Hepatocyte (in vitro differentiated cells): ENCODE results near the gene ZMIZ1. TPM values are rescaled to one million over a fixed set of nuclear protein-coding genes. Genes with fewer than 3 reads are reported as not detected.

ENCODE experiments used
- DNase-seq: peaks from one replicate; pipeline ENCODE4 v3.0.0-alpha.2; 2016; ENCODE audit warnings: low spot score
- H2AFZ ChIP-seq: fragments of 200-600 bp; sonication (generic); 2 replicates; pipeline ENCODE4 v1.6.0; 2016; ENCODE audit warnings: antibody characterized with exemption, mild to moderate bottlenecking
- H3K27ac ChIP-seq: fragments of 200-600 bp; sonication (generic); 2 replicates; pipeline ENCODE4 v1.5.1; 2016; ENCODE audit warnings: mild to moderate bottlenecking
- H3K27me3 ChIP-seq: fragments of 200-600 bp; sonication (generic); 2 replicates; pipeline ENCODE4 v1.6.1; 2016
- H3K36me3 ChIP-seq: fragments of 200-600 bp; sonication (generic); replicated peaks from 2 replicates; pipeline ENCODE4 v1.5.1; 2016; ENCODE audit warnings: low read depth; ENCODE audit not compliant: insufficient read depth
- H3K4me1 ChIP-seq: fragments of 200-600 bp; sonication (generic); 2 replicates; pipeline ENCODE4 v1.5.1; 2016; ENCODE audit warnings: mild to moderate bottlenecking, moderate library complexity; ENCODE audit not compliant: insufficient read depth
- H3K4me2 ChIP-seq: fragments of 200-600 bp; sonication (generic); 2 replicates; pipeline ENCODE4 v1.6.0; 2016
- H3K4me3 ChIP-seq: fragments of 200-600 bp; sonication (generic); 2 replicates; pipeline ENCODE4 v1.5.1; 2016; ENCODE audit warnings: mild to moderate bottlenecking
- H3K79me2 ChIP-seq: fragments of 200-600 bp; sonication (generic); 2 replicates; pipeline ENCODE4 v1.6.0; 2017; ENCODE audit warnings: mild to moderate bottlenecking
- H3K9me2 ChIP-seq: fragments of 200-600 bp; sonication (generic); replicated peaks from 2 replicates; pipeline ENCODE4 v1.6.0; 2017; ENCODE audit warnings: mild to moderate bottlenecking; ENCODE audit not compliant: insufficient read depth
- H3K9me3 ChIP-seq: fragments of 200-600 bp; sonication (generic); 2 replicates; pipeline ENCODE4 v1.5.1; 2016; ENCODE audit warnings: low read depth, mild to moderate bottlenecking
- H4K20me1 ChIP-seq: fragments of 200-600 bp; sonication (generic); 2 replicates; pipeline ENCODE4 v1.6.0; 2016; ENCODE audit warnings: mild to moderate bottlenecking; ENCODE audit not compliant: insufficient read depth, poor library complexity, severe bottlenecking
- CTCF ChIP-seq: fragments of 200-600 bp; sonication (generic); IDR thresholded peaks from 2 replicates; pipeline ENCODE4 v1.5.1; 2016; ENCODE audit warnings: antibody characterized with exemption, mild to moderate bottlenecking; ENCODE audit not compliant: poor library complexity
- EZH2 ChIP-seq: fragments of 200-600 bp; sonication (generic); IDR thresholded peaks from 2 replicates; pipeline ENCODE4 v1.6.1; 2016; ENCODE audit warnings: antibody characterized with exemption, mild to moderate bottlenecking, borderline replicate concordance
- EZH2phosphoT487 ChIP-seq: fragments of 200-600 bp; sonication (generic); IDR thresholded peaks from one replicate; pipeline ENCODE4 v1.6.1; 2018; ENCODE audit warnings: antibody characterized with exemption, mild to moderate bottlenecking, low read depth, moderate library complexity; ENCODE audit not compliant: unreplicated experiment, severe bottlenecking
- WGBS: methylation state at CpG from one replicate; pipeline ENCODE4 v1.1.6; 2016; ENCODE audit warnings: low lambda C conversion rate; ENCODE audit errors: missing lambda C conversion rate; 5-methylcytosine and 5-hydroxymethylcytosine counted together
- polyA plus RNA-seq: library from polyadenylated mRNA; unstranded; fragments of >200 nt; fragmentation: Nextera tagmentation; extraction: Ambion mirVana; gene quantifications from 2 replicates; pipeline ENCODE4 v1.2.1, GENCODE V29; 2016
- total RNA-seq: library from RNA; depleted of rRNA; stranded (reverse); fragments of >200 nt; gene quantifications from 2 replicates; pipeline ENCODE4 v1.2.3, GENCODE V29; 2014

The ZMIZ1 gene
- total and polyA plus RNA-seq, 2 experiments from 2014 or later: 30.9 to 32.4 TPM

- Histone ChIP-seq H3K27me3 (no peaks in the 10 kb centered on the region), H3K4me1 (peaks cover 31% of the 10 kb centered on the region), H3K36me3 (no peaks in the 10 kb centered on the region), H3K4me3 (no peak overlapping the region), H3K9me2 (no peaks in the 10 kb centered on the region), H3K9me3 (no peaks in the 10 kb centered on the region), H3K4me2 (no peak overlapping the region), H3K27ac (no peak overlapping the region), H3K79me2 (peaks cover 100% of the 10 kb centered on the region), H4K20me1 (peaks cover 100% of the 10 kb centered on the region), H2AFZ (no peak overlapping the region)
- TF ChIP-seq CTCF (no peak), EZH2phosphoT487 (no peak), EZH2 (no peak)
- DNase-seq: no peak
- WGBS: 91% methylated on average over 15 of the region's 15 CpGs
Measured at GRCh38 chr10:79088613-79089355, 20.0 kb downstream of the ZMIZ1 start.

GRCh38 chr10:79089632-79090031, 20.9 kb downstream of the ZMIZ1 start:
- no peak overlapping the region for H2AFZ ChIP-seq
- H3K79me2 ChIP-seq: peaks cover 100% of the 10 kb centered on the region
- H3K9me2 ChIP-seq: no peaks in the 10 kb centered on the region
- H4K20me1 ChIP-seq: peaks cover 100% of the 10 kb centered on the region
- H3K27me3 ChIP-seq: no peaks in the 10 kb centered on the region
- peaks cover 32% of the 10 kb centered on the region for H3K4me1 ChIP-seq
- H3K4me3 ChIP-seq: no peak overlapping the region
- DNase-seq: no peak
- no peak overlapping the region for H3K27ac ChIP-seq
- H3K36me3 ChIP-seq: no peaks in the 10 kb centered on the region
- TF ChIP-seq CTCF (no peak), EZH2phosphoT487 (no peak), EZH2 (no peak)
- H3K9me3 ChIP-seq: no peaks in the 10 kb centered on the region
- 73% methylated on average over 8 of the region's 8 CpGs for WGBS
- no peak overlapping the region for H3K4me2 ChIP-seq

- H4K20me1 ChIP-seq: peaks cover 100% of the 10 kb centered on the region
- H3K4me2 ChIP-seq: no peak overlapping the region
- whole genome bisulfite sequencing: 71% methylated on average over 6 of the region's 6 CpGs
- H2AFZ ChIP-seq: no peak overlapping the region
- no peaks in the 10 kb centered on the region for H3K9me3 ChIP-seq
- H3K27me3 ChIP-seq: no peaks in the 10 kb centered on the region
- H3K4me3 ChIP-seq: no peak overlapping the region
- H3K79me2 ChIP-seq: peaks cover 100% of the 10 kb centered on the region
- H3K36me3 ChIP-seq: no peaks in the 10 kb centered on the region
- no peak for TF ChIP-seq EZH2phosphoT487
- no peak for TF ChIP-seq EZH2
- no peak for TF ChIP-seq CTCF
- H3K4me1 ChIP-seq: peaks cover 37% of the 10 kb centered on the region
- no peak for DNase-seq
- no peak overlapping the region for H3K27ac ChIP-seq
- no peaks in the 10 kb centered on the region for H3K9me2 ChIP-seq
Measured at GRCh38 chr10:79090134-79090803, 21.5 kb downstream of the ZMIZ1 start.
